Eye (tissue), 1 donor: Measurements from ENCODE around the gene KDM2A.
"Not testable (repeated sequence)": the region's sequence is repeated elsewhere in the genome, so short reads cannot be mapped to it uniquely, and the experiment has no call there.

Source experiments
- DNase-seq: peaks from one replicate; pipeline ENCODE4 v3.0.0-alpha.2; 2015

Gene KDM2A

GRCh38 chr11:67118181-67118766 is 789 bp upstream of the KDM2A start:
- no peak for DNase-seq

GRCh38 chr11:67119585-67120391 is 725 bp downstream of the KDM2A start:
- peak; percentile 72 for DNase-seq

GRCh38 chr11:67120456-67120855 is 1.4 kb downstream of the KDM2A start:
- DNase-seq, result no peak

- DNase-seq, result peak; percentile 33
These were observed 2.0 kb downstream of the KDM2A start for GRCh38 chr11:67120881-67121710.

- not testable (repeated sequence) for DNase-seq
These were observed 4.7 kb downstream of the KDM2A start for GRCh38 chr11:67123801-67124200.

GRCh38 chr11:67126243-67126642 is 7.2 kb downstream of the KDM2A start:
- DNase-seq, result not testable (repeated sequence)

GRCh38 chr11:67126986-67127385 is 7.9 kb downstream of the KDM2A start:
- DNase-seq, result no peak

- DNase-seq, result not testable (repeated sequence)
These were observed 11.8 kb downstream of the KDM2A start for GRCh38 chr11:67130861-67131260.

GRCh38 chr11:67136156-67136555 is 17.1 kb downstream of the KDM2A start:
- DNase-seq, result no peak

GRCh38 chr11:67138922-67139321 is 19.9 kb downstream of the KDM2A start:
- DNase-seq, result no peak

GRCh38 chr11:67146516-67147226 is 27.6 kb downstream of the KDM2A start:
- no peak for DNase-seq

GRCh38 chr11:67153971-67154370 is 34.9 kb downstream of the KDM2A start:
- no peak for DNase-seq

- no peak for DNase-seq
These were observed 35.7 kb downstream of the KDM2A start for GRCh38 chr11:67154726-67155125.

GRCh38 chr11:67157691-67158090 is 38.6 kb downstream of the KDM2A start:
- DNase-seq, result no peak

- DNase-seq, result no peak
These were observed 39.2 kb downstream of the KDM2A start for GRCh38 chr11:67158221-67158620.

- DNase-seq, result peak; percentile 43
These were observed 41.0 kb downstream of the KDM2A start for GRCh38 chr11:67160045-67160444.

GRCh38 chr11:67160872-67161783 is 42.1 kb downstream of the KDM2A start:
- DNase-seq, result no peak

GRCh38 chr11:67163006-67163405 is 43.9 kb downstream of the KDM2A start:
- no peak for DNase-seq

GRCh38 chr11:67165623-67166022 is 46.6 kb downstream of the KDM2A start:
- no peak for DNase-seq

GRCh38 chr11:67167091-67167490 is 48.0 kb downstream of the KDM2A start:
- DNase-seq, result no peak

GRCh38 chr11:67167719-67168118 is 48.7 kb downstream of the KDM2A start:
- DNase-seq, result no peak

GRCh38 chr11:67168911-67169310 is 49.8 kb downstream of the KDM2A start:
- not testable (repeated sequence) for DNase-seq
